HCT116 (cell line): ENCODE data around the gene TMEM132E.

ENCODE experiments used
- CTCF ChIP-seq, 3 experiments: fragments of 200-600 bp in 1 of 3; sonication (generic) in 1 of 3; IDR thresholded peaks in 2 of 3; conservative IDR thresholded peaks in 1 of 3; 2 replicates each; pipeline ENCODE4 v1.5.1; 2012 to 2017; ENCODE audit warnings: low read depth in 2 of 3, low read length in 2 of 3, antibody characterized with exemption in 1 of 3, borderline replicate concordance in 1 of 3, control low read depth in 1 of 3, mild to moderate bottlenecking in 1 of 3, mixed read lengths in 1 of 3, mixed run types in 1 of 3, moderate library complexity in 1 of 3; ENCODE audit not compliant: insufficient read depth in 1 of 3
- ELF1 ChIP-seq: IDR thresholded peaks from 2 replicates; pipeline ENCODE4 v1.6.1; 2012; ENCODE audit warnings: low read depth, borderline replicate concordance
- EZH2 ChIP-seq: fragments of 200-600 bp; sonication (generic); IDR thresholded peaks from 2 replicates; pipeline ENCODE4 v1.6.1; 2017; ENCODE audit warnings: antibody characterized with exemption, mixed run types
- MAX ChIP-seq: IDR thresholded peaks from 2 replicates; pipeline ENCODE4 v1.6.1; 2012
- YY1 ChIP-seq: IDR thresholded peaks from 2 replicates; pipeline ENCODE4 v1.6.1; 2011; ENCODE audit warnings: low read length, low read depth, moderate library complexity, mild to moderate bottlenecking; ENCODE audit not compliant: insufficient replicate concordance; ENCODE audit errors: extremely low read depth

GRCh38 chr17:34582185-34582900 is 3.0 kb downstream of the TMEM132E start:
- TF ChIP-seq CTCF (IDR thresholded peaks at IDR 0.05 in 2 of 3, conservative IDR thresholded peaks at IDR 0.05 in 1 of 3; ENCODE audit: borderline replicate concordance in 1 of 3, insufficient read depth in 1 of 3, low read depth in 2 of 3, low read length in 2 of 3) (no peak), YY1 (no peak), EZH2 (no peak), ELF1 (no peak), MAX (no peak)
